Uterus (tissue), 2 donors: ENCODE measurements around the gene CSF1.

Experiments used
- CTCF ChIP-seq, 4 experiments: fragments of 200-600 bp in 2 of 4; fragments of 450-650 bp in 2 of 4; sonication (generic) in 2 of 4; IDR thresholded peaks; one replicate each; pipeline ENCODE4 v1.5.1; 2016 to 2019; ENCODE audit warnings: antibody characterized with exemption in 4 of 4, mild to moderate bottlenecking in 2 of 4, moderate library complexity in 1 of 4
- POLR2A ChIP-seq, 2 donors: fragments of 450-650 bp; IDR thresholded peaks; one replicate each; pipeline ENCODE4 v1.6.1; 2016; ENCODE audit warnings: antibody characterized with exemption in 2 of 2, mild to moderate bottlenecking in 1 of 2, moderate library complexity in 1 of 2

- no peak for TF ChIP-seq CTCF (IDR thresholded peaks at IDR 0.05)
- no peak for TF ChIP-seq POLR2A (IDR thresholded peaks at IDR 0.05)
Observed at GRCh38 chr1:109969146-109969829, 58.6 kb downstream of the CSF1 start.
